IMR-90 (cell line): ENCODE data around the gene GPR176. TPM values are rescaled to one million over a fixed set of nuclear protein-coding genes. Genes with fewer than 3 reads are reported as not detected.

Source experiments
- ATAC-seq: fragments of 200-7000 bp; cut with Tn5 transposase; 2 replicates; pipeline ENCODE4 v1.9.1; 2020; ENCODE audit warnings: low read depth, mild to moderate bottlenecking, moderate library complexity
- BruUV-seq: library from RNA; stranded (reverse); fragments of 400-500 nt; replicated peaks from 2 replicates; lab custom pipeline; 2021; lab: Mats Ljungman, UMichigan
- CTCF ChIA-PET: fragments of 300-600 bp; formaldehyde crosslinking; extraction: SDS; loops from one replicate; lab custom pipeline; 2021; ENCODE audit warnings: antibody characterized with exemption; lab: Yijun Ruan, JAX
- POLR2A ChIA-PET: fragments of 300-600 bp; sonication (Branson Sonifier 250); formaldehyde crosslinking; loops from one replicate; lab custom pipeline; 2022; ENCODE audit warnings: antibody characterized with exemption; ENCODE audit not compliant: unreplicated experiment; lab: Charles Lee
- DNase-seq: peaks from one replicate; pipeline ENCODE4 v3.0.0; 2013
- H2AFZ ChIP-seq: replicated peaks from 2 replicates; pipeline ENCODE3; 2013; ENCODE audit warnings: low read length, mild to moderate bottlenecking; ENCODE audit not compliant: poor library complexity
- H2AK5ac ChIP-seq: 2 replicates; pipeline ENCODE4 v1.6.1; 2013; ENCODE audit warnings: low read depth, low read length, inconsistent platforms
- H2AK9ac ChIP-seq: replicated peaks from 2 replicates; pipeline ENCODE3; 2013; ENCODE audit warnings: mild to moderate bottlenecking, low read depth, low read length, moderate library complexity; ENCODE audit not compliant: poor library complexity
- H2BK120ac ChIP-seq: 2 replicates; pipeline ENCODE4 v1.6.1; 2013; ENCODE audit warnings: low read depth, low read length, inconsistent platforms
- H2BK15ac ChIP-seq: 3 replicates; pipeline ENCODE4 v1.6.1; 2013; ENCODE audit warnings: low read depth, low read length, inconsistent platforms
- H2BK20ac ChIP-seq: 2 replicates; pipeline ENCODE4 v1.6.1; 2013; ENCODE audit warnings: low read depth, mild to moderate bottlenecking, inconsistent platforms, low read length, moderate library complexity
- H2BK5ac ChIP-seq: 2 replicates; pipeline ENCODE4 v1.6.1; 2013; ENCODE audit warnings: mild to moderate bottlenecking, low read depth, low read length, inconsistent platforms; ENCODE audit not compliant: poor library complexity, severe bottlenecking
- H3K14ac ChIP-seq: replicated peaks from 2 replicates; pipeline ENCODE4 v1.6.1; 2013; ENCODE audit warnings: low read depth, low read length, inconsistent platforms
- H3K18ac ChIP-seq: 2 replicates; pipeline ENCODE4 v1.6.1; 2013; ENCODE audit warnings: low read depth, low read length, control low read depth
- H3K23ac ChIP-seq: 2 replicates; pipeline ENCODE4 v1.6.1; 2013; ENCODE audit warnings: low read depth, low read length, inconsistent platforms
- H3K27ac ChIP-seq: 2 replicates; pipeline ENCODE4 v1.5.1; 2013; ENCODE audit warnings: mild to moderate bottlenecking, control low read depth, low read length; ENCODE audit not compliant: insufficient read depth
- H3K27me3 ChIP-seq: 2 replicates; pipeline ENCODE4 v1.6.1; 2013; ENCODE audit warnings: low read length; ENCODE audit not compliant: control insufficient read depth, insufficient read depth
- H3K36me3 ChIP-seq: 2 replicates; pipeline ENCODE4 v1.6.1; 2013; ENCODE audit warnings: low read length, mixed read lengths; ENCODE audit not compliant: control insufficient read depth, insufficient read depth
- H3K4ac ChIP-seq: 2 replicates; pipeline ENCODE4 v1.6.1; 2013; ENCODE audit warnings: low read depth, low read length, inconsistent platforms
- H3K4me1 ChIP-seq: 2 replicates; pipeline ENCODE4 v1.6.1; 2013; ENCODE audit warnings: low read length, mixed read lengths; ENCODE audit not compliant: control insufficient read depth, insufficient read depth
- H3K4me2 ChIP-seq: 2 replicates; pipeline ENCODE4 v1.6.1; 2013; ENCODE audit warnings: low read depth, mild to moderate bottlenecking, control low read depth, low read length, moderate library complexity
- H3K4me3 ChIP-seq: 2 replicates; pipeline ENCODE4 v1.5.1; 2013; ENCODE audit warnings: low read depth, mild to moderate bottlenecking, control low read depth, low read length, moderate library complexity; ENCODE audit not compliant: insufficient read depth
- H3K56ac ChIP-seq: 2 replicates; pipeline ENCODE4 v1.6.1; 2013; ENCODE audit warnings: low read length, inconsistent platforms; ENCODE audit not compliant: insufficient read depth; ENCODE audit errors: extremely low read depth
- H3K79me1 ChIP-seq, 2 experiments: 2 replicates each; pipeline ENCODE4 v1.6.1; 2013; ENCODE audit warnings: low read length in 2 of 2, inconsistent platforms in 1 of 2, low read depth in 1 of 2
- H3K9ac ChIP-seq: 2 replicates; pipeline ENCODE4 v1.6.1; 2013; ENCODE audit warnings: low read depth, low read length, control low read depth
- H3K9me1 ChIP-seq: 2 replicates; pipeline ENCODE4 v1.6.1; 2013; ENCODE audit warnings: low read length, inconsistent platforms; ENCODE audit not compliant: insufficient read depth
- H3K9me3 ChIP-seq: 2 replicates; pipeline ENCODE4 v1.6.1; 2013; ENCODE audit warnings: low read length; ENCODE audit not compliant: control insufficient read depth, insufficient read depth
- H4K20me1 ChIP-seq: 2 replicates; pipeline ENCODE4 v1.6.1; 2013; ENCODE audit warnings: low read length, inconsistent platforms; ENCODE audit not compliant: insufficient read depth
- H4K5ac ChIP-seq: 2 replicates; pipeline ENCODE4 v1.6.1; 2013; ENCODE audit warnings: mild to moderate bottlenecking, low read depth, low read length, control low read depth
- H4K8ac ChIP-seq, 2 experiments: 2 replicates each; pipeline ENCODE4 v1.6.1; 2013; ENCODE audit warnings: low read depth in 2 of 2, low read length in 2 of 2, control low read depth in 1 of 2, inconsistent platforms in 1 of 2
- H4K91ac ChIP-seq: 2 replicates; pipeline ENCODE4 v1.6.1; 2013; ENCODE audit warnings: low read depth, low read length, inconsistent platforms; ENCODE audit not compliant: insufficient read depth
- CEBPB ChIP-seq: IDR thresholded peaks from 2 replicates; pipeline ENCODE4 v1.6.1; 2012; ENCODE audit warnings: low read depth, low read length, improper control_type of control experiment
- NFE2L2 ChIP-seq: fragments of 150-350 bp; IDR thresholded peaks from 2 replicates; pipeline ENCODE4 v1.6.1; 2016; ENCODE audit warnings: low read depth, mild to moderate bottlenecking, low read length
- dilution Hi-C: fragments of 300-500 bp; cut with HindIII; formaldehyde crosslinking; loops from one replicate; pipeline ENCODE4 v1.14.3; 2018; ENCODE audit warnings: low sequenced_read_pairs; ENCODE audit not compliant: unreplicated experiment
- in situ Hi-C: fragments of 300-500 bp; cut with MboI; formaldehyde crosslinking; loops from 3 replicates; pipeline ENCODE4 v1.14.3; 2019; ENCODE audit warnings: low sequenced_read_pairs, inconsistent platforms, mixed read lengths
- intact Hi-C: fragments of 100-400 bp; cut with micrococcal nuclease; formaldehyde crosslinking; loops from 2 replicates; pipeline ENCODE4 v1.10.0; 2022
- polyA plus RNA-seq, 3 experiments: library from polyadenylated mRNA; depleted of rRNA; stranded (reverse); fragments of >200 nt; gene quantifications; 2 replicates each; pipeline ENCODE4 v1.2.3, GENCODE V29; 2012; ENCODE audit warnings: low replicate concordance in 1 of 3
- total RNA-seq: library from RNA; depleted of rRNA; stranded (reverse); fragments of >200 nt; gene quantifications from 2 replicates; pipeline ENCODE4 v1.2.3, GENCODE V29; 2012

Gene GPR176
- total and polyA plus RNA-seq, 2 of the 4 experiments (the other 2 are of a cell fraction) = 114 to 246 TPM

DNA sequence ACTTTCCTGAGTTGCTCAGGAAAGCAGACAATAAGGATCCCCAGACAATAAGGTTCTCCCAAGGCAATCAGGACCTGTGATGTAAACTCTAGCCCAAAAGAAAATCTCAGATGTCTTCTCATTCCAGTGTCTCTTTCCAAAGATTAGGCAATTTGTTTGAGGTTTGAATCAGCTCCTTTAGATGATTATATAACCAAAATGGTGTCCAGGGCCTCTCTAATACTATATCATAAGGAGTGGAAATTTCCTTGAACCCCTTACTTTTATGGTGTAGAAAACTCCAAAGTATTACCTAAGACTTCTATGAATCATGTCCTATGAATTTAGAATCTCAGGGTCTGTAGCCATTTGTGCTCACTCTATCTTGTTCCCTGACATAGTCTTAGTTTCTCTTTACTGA is 65.9 kb downstream of the GPR176 start:
- Histone ChIP-seq H3K4ac (no peak overlapping the region; the same call in 1 of the 2 replicates), H3K9me3 (no peaks in the 10 kb centered on the region), H3K4me1 (peaks cover 17% of the 10 kb centered on the region), H3K36me3 (no peaks in the 10 kb centered on the region), H3K14ac (peak overlapping the region; percentile 30; the same call in 1 of the 2 replicates), H2AFZ (no peak overlapping the region), H3K27ac (peak overlapping the region; percentile 52; the same call in 1 of the 2 replicates), H3K4me2 (peak overlapping the region; percentile 23; the same call in 1 of the 2 replicates), H4K5ac (peak overlapping the region; percentile 39; the same call in 1 of the 2 replicates), H3K23ac (peak overlapping the region; percentile 4; the same call in 1 of the 2 replicates), H3K9ac (no peak overlapping the region), H2AK5ac (peak overlapping the region; percentile 36; the same call in 1 of the 2 replicates), H2BK15ac (no peak overlapping the region), H3K27me3 (no peaks in the 10 kb centered on the region), H3K18ac (peak overlapping the region; percentile 68; the same call in 1 of the 2 replicates), H3K9me1 (peaks cover 16% of the 10 kb centered on the region), H3K79me1 (peaks cover 19 to 88% of the 10 kb centered on the region in 2 experiments), H2BK20ac (no peak overlapping the region), H2AK9ac (no peak overlapping the region), H3K4me3 (no peak overlapping the region), H2BK5ac (peak overlapping the region; percentile 80), H4K20me1 (peaks cover 78% of the 10 kb centered on the region), H2BK120ac (no peak overlapping the region), H3K56ac (no peak overlapping the region), H4K8ac (no peak overlapping the region), H4K91ac (no peak overlapping the region)
- intact Hi-C loops (no loop called here), in situ Hi-C loops (no loop called here), dilution Hi-C loops (no loop called here)
- TF ChIP-seq NFE2L2 (no peak), CEBPB (peak; percentile 51; the same call in 1 of the 2 replicates)
- ATAC-seq = peak; percentile 21
- CTCF ChIA-PET = no interaction called here
- POLR2A ChIA-PET = interaction anchor here (0.6 kb wide), 1 partner anchor 178 kb away, joined by 5 read pairs; no protein-coding TSS in a partner anchor
- no TSS peak for BruUV-seq
- peak; percentile 60 for DNase-seq
